DOHH2 (cell line): ENCODE measurements around the gene MYO6.

Experiments
- CTCF ChIP-seq: fragments of 200-600 bp; sonication (generic); IDR thresholded peaks from one replicate; pipeline ENCODE4 v1.5.1; 2014; ENCODE audit warnings: antibody characterized with exemption, mild to moderate bottlenecking, low read depth, low read length; ENCODE audit not compliant: poor library complexity, severe bottlenecking
- EZH2phosphoT487 ChIP-seq: fragments of 200-600 bp; sonication (generic); IDR thresholded peaks from 2 replicates; pipeline ENCODE4 v1.6.1; 2017; ENCODE audit warnings: borderline replicate concordance, mild to moderate bottlenecking, antibody characterized with exemption, low read length, moderate library complexity, mixed read lengths

- no peak for TF ChIP-seq CTCF
- no peak for TF ChIP-seq EZH2phosphoT487
These were observed 135.8 kb downstream of the MYO6 start for GRCh38 chr6:75884822-75885221.
